K562 (cell line): ENCODE measurements around the gene NMT1. TPM values are rescaled to one million over a fixed set of nuclear protein-coding genes. Genes with fewer than 3 reads are reported as not detected.
A peak's percentile ranks its signal among the peaks of the same experiment; 100 is the strongest.

Experiments used
- ARID3A ChIP-seq: IDR thresholded peaks from 2 replicates; pipeline ENCODE4 v1.6.1; 2012; ENCODE audit warnings: low read depth, low read length, improper control_type of control experiment, borderline replicate concordance
- ATF3 ChIP-seq, 2 experiments: fragments of 450-650 bp in 1 of 2; sonication (generic) in 1 of 2; formaldehyde crosslinking in 1 of 2; IDR thresholded peaks in 1 of 2; conservative IDR thresholded peaks in 1 of 2; 2 replicates each; pipeline versions ENCODE4 v1.6.1 to v1.8.1; 2016 to 2023; ENCODE audit warnings: mild to moderate bottlenecking in 2 of 2, moderate library complexity in 2 of 2, inconsistent platforms in 1 of 2, missing genetic modification reagents in 1 of 2
- BRF1 ChIP-seq: IDR thresholded peaks from 3 replicates; pipeline ENCODE4 v1.6.1; 2011; ENCODE audit warnings: borderline replicate concordance, mild to moderate bottlenecking; ENCODE audit not compliant: insufficient read length; ENCODE audit errors: extremely low read depth
- CBX2 ChIP-seq: fragments of 200-600 bp; sonication (generic); IDR thresholded peaks from one replicate; pipeline ENCODE4 v1.6.1; 2012; ENCODE audit warnings: mild to moderate bottlenecking, low read length, inconsistent platforms; ENCODE audit not compliant: insufficient read depth, poor library complexity, severe bottlenecking
- CSDE1 ChIP-seq, 2 experiments: fragments of 450-650 bp; IDR thresholded peaks; 2 replicates each; pipeline ENCODE4 v1.6.1; 2016; ENCODE audit warnings: mild to moderate bottlenecking in 1 of 2
- GTF2E2 ChIP-seq: fragments of 200-800 bp; sonication (Bioruptor generic); IDR thresholded peaks from 2 replicates; pipeline ENCODE4 v1.6.1; 2016; ENCODE audit warnings: missing genetic modification characterization, missing compliant biosample characterization
- HBP1 ChIP-seq: fragments of 450-650 bp; formaldehyde crosslinking; IDR thresholded peaks from 2 replicates; pipeline ENCODE4 v1.4.0; 2022; ENCODE audit warnings: missing genetic modification characterization
- HNRNPUL1 ChIP-seq: fragments of 200-400 bp; formaldehyde crosslinking; IDR thresholded peaks from 2 replicates; pipeline ENCODE4 v1.6.1; 2017; ENCODE audit warnings: low read length
- KLF13 ChIP-seq: fragments of 450-650 bp; IDR thresholded peaks from 2 replicates; pipeline ENCODE4 v1.6.1; 2016; ENCODE audit warnings: missing genetic modification characterization, low read depth, mild to moderate bottlenecking, missing compliant biosample characterization, moderate library complexity, borderline replicate concordance
- REST ChIP-seq, 2 experiments: fragments of 450-650 bp; formaldehyde crosslinking in 1 of 2; IDR thresholded peaks; 2 replicates each; pipeline versions ENCODE4 v1.4.0 to v1.6.1; 2014 to 2020; ENCODE audit warnings: mild to moderate bottlenecking in 2 of 2, borderline replicate concordance in 1 of 2, low read depth in 1 of 2
- SAFB ChIP-seq: fragments of 200-400 bp; formaldehyde crosslinking; IDR thresholded peaks from 2 replicates; pipeline ENCODE4 v1.6.1; 2017; ENCODE audit warnings: low read depth, low read length, borderline replicate concordance
- SOX6 ChIP-seq: fragments of 450-650 bp; IDR thresholded peaks from 2 replicates; pipeline ENCODE4 v1.6.1; 2014; ENCODE audit warnings: mild to moderate bottlenecking
- ZFX ChIP-seq: sonication (generic); formaldehyde crosslinking; IDR thresholded peaks from 2 replicates; pipeline ENCODE4 v1.8.0; 2022; ENCODE audit warnings: mild to moderate bottlenecking, missing genetic modification reagents, moderate library complexity
- polyA plus RNA-seq, 8 experiments: library from polyadenylated mRNA; depleted of rRNA in 4 of 8; stranded (reverse) in 5 of 8; unstranded in 3 of 8; fragments of >200 nt; fragmentation: Nextera tagmentation in 2 of 8; fragmentation: Illumina TruSeq in 1 of 8; extraction: Ambion mirVana in 2 of 8; extraction: Trizol in 1 of 8; gene quantifications; 2 replicates each; pipeline versions ENCODE4 v1.2.1 to v1.2.3, GENCODE V29; 2011 to 2014; ENCODE audit warnings: inconsistent platforms in 1 of 8, missing spikeins in 1 of 8
- total RNA-seq, 7 experiments: library from RNA; depleted of rRNA in 6 of 7; stranded (reverse); fragments of >200 nt in 6 of 7; fragmentation: Illumina TruSeq in 2 of 7; extraction: Trizol in 2 of 7; gene quantifications; 2 replicates each; pipeline versions ENCODE4 v1.2.1 to v1.2.3, GENCODE V29; 2011 to 2021; ENCODE audit warnings: low replicate concordance in 1 of 7

The NMT1 gene
- total and polyA plus RNA-seq, 9 of the 15 experiments (the other 6 are each of a cell fraction or from before 2014, with no cell fraction given), result 86.7 to 569 (median 213) TPM

GRCh38 chr17:45051060-45051719 lies 9.9 kb upstream of the NMT1 start, which contains the start of gene DCAKD (continued):
- TF ChIP-seq HNRNPUL1, result no peak
- no peak for TF ChIP-seq GTF2E2 (tag)
- no peak for TF ChIP-seq ARID3A
- no peak for TF ChIP-seq ATF3 (IDR thresholded peaks at IDR 0.05)
- TF ChIP-seq ATF3 (CRISPR knock-in tag; conservative IDR thresholded peaks at IDR 0.05), result 0 out of 2 replicates have a peak, but pooled peaks have one; percentile 52
- TF ChIP-seq CBX2, result no peak
- 0 out of 2 replicates have a peak, but pooled peaks have one; percentile 55 for TF ChIP-seq SOX6
- no peak for TF ChIP-seq BRF1
- TF ChIP-seq KLF13 (tag), result peak; percentile 90
- TF ChIP-seq CSDE1 (IDR thresholded peaks at IDR 0.05), result no peak
- TF ChIP-seq SAFB, result no peak
- TF ChIP-seq ZFX, result peak; percentile 93
- no peak for TF ChIP-seq HBP1 (CRISPR knock-in tag)
- peak; percentile 86 for TF ChIP-seq REST (IDR thresholded peaks at IDR 0.05; ENCODE audit: borderline replicate concordance)
- peak; percentile 66; the same call in 1 of the 2 replicates for TF ChIP-seq REST (CRISPR knock-in tag; IDR thresholded peaks at IDR 0.05; ENCODE audit: low read depth)
